Measurements from ENCODE around the gene METTL3. TPM values are rescaled to one million over a fixed set of nuclear protein-coding genes. Genes with fewer than 3 reads are reported as not detected.

Gene METTL3
- total RNA-seq, 1 experiment from 2014 or later: 43.3 TPM

Other genes with a start within 250 kb of the METTL3 start
- gene HNRNPC, start 241.9 kb downstream of the METTL3 start, total RNA-seq (2021; ENCODE audit: unreplicated experiment): 537 TPM
- gene RPGRIP1, start 231.3 kb downstream of the METTL3 start, total RNA-seq (2021; ENCODE audit: unreplicated experiment): 0.28 TPM
- 84.5 TPM for gene SUPT16H, start 127.3 kb downstream of the METTL3 start, total RNA-seq (2021; ENCODE audit: unreplicated experiment)
- gene CHD8, start 55.2 kb downstream of the METTL3 start, total RNA-seq (2021; ENCODE audit: unreplicated experiment): 64.7 TPM
- 17.0 TPM for gene RAB2B, start 34.4 kb downstream of the METTL3 start, total RNA-seq (2021; ENCODE audit: unreplicated experiment)
- 50.1 TPM for gene TOX4, start 34.1 kb downstream of the METTL3 start, total RNA-seq (2021; ENCODE audit: unreplicated experiment)
- gene SALL2, start 15.0 kb upstream of the METTL3 start, total RNA-seq (2021; ENCODE audit: unreplicated experiment): 1.5 TPM
- gene OR10G3, start 68.7 kb upstream of the METTL3 start, total RNA-seq (2021; ENCODE audit: unreplicated experiment): not detected
- gene OR10G2, start 123.6 kb upstream of the METTL3 start, total RNA-seq (2021; ENCODE audit: unreplicated experiment): not detected
- gene OR4E2, start 142.5 kb upstream of the METTL3 start, total RNA-seq (2021; ENCODE audit: unreplicated experiment): not detected
- not detected for gene OR4E1, start 162.5 kb upstream of the METTL3 start, total RNA-seq (2021; ENCODE audit: unreplicated experiment)